Ishikawa (cell line): ENCODE measurements around the gene CTNNBL1.

Source experiments
- CEBPB ChIP-seq: IDR thresholded peaks from 2 replicates; pipeline ENCODE4 v1.6.1; 2012
- EGR1 ChIP-seq: IDR thresholded peaks from 2 replicates; pipeline ENCODE4 v1.6.1; 2012
- EP300 ChIP-seq: IDR thresholded peaks from 2 replicates; pipeline ENCODE4 v1.6.1; 2012; ENCODE audit warnings: borderline replicate concordance
- FOXM1 ChIP-seq: IDR thresholded peaks from 2 replicates; pipeline ENCODE4 v1.6.1; 2012; ENCODE audit warnings: low read depth, borderline replicate concordance
- NFIC ChIP-seq: IDR thresholded peaks from 2 replicates; pipeline ENCODE4 v1.6.1; 2012
- RAD21 ChIP-seq: IDR thresholded peaks from 2 replicates; pipeline ENCODE4 v1.6.1; 2012; ENCODE audit warnings: low read depth
- REST ChIP-seq: IDR thresholded peaks from 2 replicates; pipeline ENCODE4 v1.6.1; 2012; ENCODE audit warnings: low read depth, mild to moderate bottlenecking
- TAF1 ChIP-seq: IDR thresholded peaks from 2 replicates; pipeline ENCODE4 v1.6.1; 2012; ENCODE audit warnings: low read depth, mild to moderate bottlenecking
- TCF12 ChIP-seq: IDR thresholded peaks from 2 replicates; pipeline ENCODE4 v1.6.1; 2012; ENCODE audit warnings: low read depth
- TEAD4 ChIP-seq: IDR thresholded peaks from 2 replicates; pipeline ENCODE4 v1.6.1; 2012
- YY1 ChIP-seq: IDR thresholded peaks from 2 replicates; pipeline ENCODE4 v1.6.1; 2012; ENCODE audit warnings: low read depth
- ZBTB7A ChIP-seq: IDR thresholded peaks from 2 replicates; pipeline ENCODE4 v1.6.1; 2012; ENCODE audit warnings: low read depth
- TF ChIP-seq, protein P1 (sequence below): IDR thresholded peaks from 2 replicates; pipeline ENCODE4 v1.6.1; 2012
- TF ChIP-seq, protein P2 (sequence below): IDR thresholded peaks from 2 replicates; pipeline ENCODE4 v1.6.1; 2012

Gene CTNNBL1

GRCh38 chr20:37690626-37691369 is 3.0 kb upstream of the CTNNBL1 start:
- TF ChIP-seq YY1 (no peak), EP300 (no peak), ZBTB7A (no peak), REST (no peak), RAD21 (no peak)
- TF ChIP-seq, protein P1, sequence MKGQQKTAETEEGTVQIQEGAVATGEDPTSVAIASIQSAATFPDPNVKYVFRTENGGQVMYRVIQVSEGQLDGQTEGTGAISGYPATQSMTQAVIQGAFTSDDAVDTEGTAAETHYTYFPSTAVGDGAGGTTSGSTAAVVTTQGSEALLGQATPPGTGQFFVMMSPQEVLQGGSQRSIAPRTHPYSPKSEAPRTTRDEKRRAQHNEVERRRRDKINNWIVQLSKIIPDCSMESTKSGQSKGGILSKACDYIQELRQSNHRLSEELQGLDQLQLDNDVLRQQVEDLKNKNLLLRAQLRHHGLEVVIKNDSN: no peak

DNA sequence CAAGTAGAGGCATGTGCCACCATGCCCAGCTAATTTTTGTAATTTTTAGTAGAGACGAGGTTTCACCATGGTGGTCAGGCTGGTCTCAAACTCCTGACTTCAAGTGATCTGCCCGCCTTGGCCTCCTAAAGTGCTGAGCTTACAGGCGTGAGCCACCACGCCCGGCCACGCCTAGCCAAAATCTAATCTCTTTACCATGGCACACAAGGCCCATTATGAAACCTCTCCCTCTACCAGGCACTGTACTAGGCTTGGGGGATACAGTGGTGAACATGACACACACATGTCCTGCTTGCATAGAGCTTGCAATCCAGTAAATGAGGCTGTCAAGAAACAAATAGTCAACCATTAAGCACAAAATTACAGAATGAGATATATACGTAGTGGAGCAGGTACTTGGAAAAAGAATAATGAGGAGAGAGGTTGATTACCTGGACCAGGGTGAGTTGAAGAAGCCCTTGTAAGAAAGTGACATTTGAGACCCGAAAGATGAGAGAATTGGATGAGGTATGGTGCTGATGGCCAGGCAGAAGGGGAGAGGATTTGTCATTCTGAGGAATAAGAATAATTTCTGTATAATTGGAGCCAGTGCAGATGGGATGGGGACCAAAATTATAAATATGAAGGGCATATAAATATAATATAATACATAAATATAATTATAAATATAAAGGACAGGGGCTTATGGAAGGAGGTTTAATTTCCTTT is 1.2 kb upstream of the CTNNBL1 start:
- TF ChIP-seq, protein P1: no peak
- TF ChIP-seq, protein P2, sequence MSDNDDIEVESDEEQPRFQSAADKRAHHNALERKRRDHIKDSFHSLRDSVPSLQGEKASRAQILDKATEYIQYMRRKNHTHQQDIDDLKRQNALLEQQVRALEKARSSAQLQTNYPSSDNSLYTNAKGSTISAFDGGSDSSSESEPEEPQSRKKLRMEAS: no peak
- TF ChIP-seq TCF12 (no peak), RAD21 (no peak), NFIC (no peak), REST (no peak), CEBPB (no peak), ZBTB7A (no peak), TEAD4 (no peak)

DNA sequence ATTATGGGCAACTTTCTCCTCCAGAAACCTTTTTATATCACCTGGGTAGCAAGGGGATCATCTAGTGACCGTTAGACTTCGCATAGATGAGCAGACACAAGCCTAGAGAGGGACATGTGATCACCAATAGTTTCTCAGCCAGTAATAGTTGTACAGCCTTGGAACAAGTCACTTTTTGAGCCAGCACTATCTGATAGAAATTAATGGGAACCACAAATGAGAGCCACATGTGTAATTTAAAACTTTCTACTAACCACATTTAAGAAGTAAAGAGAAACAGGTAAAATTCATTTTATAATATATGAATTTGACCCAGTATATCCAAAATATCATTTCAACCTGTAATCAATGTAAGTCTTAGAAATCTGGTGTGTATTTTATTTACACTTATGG is 592 bp upstream of the CTNNBL1 start:
- TF ChIP-seq NFIC: no peak
- no peak for TF ChIP-seq TAF1
- no peak for TF ChIP-seq FOXM1
- TF ChIP-seq TEAD4: no peak
- TF ChIP-seq EGR1: no peak
- no peak for TF ChIP-seq ZBTB7A
- TF ChIP-seq RAD21: no peak
- TF ChIP-seq, protein P1: no peak

DNA sequence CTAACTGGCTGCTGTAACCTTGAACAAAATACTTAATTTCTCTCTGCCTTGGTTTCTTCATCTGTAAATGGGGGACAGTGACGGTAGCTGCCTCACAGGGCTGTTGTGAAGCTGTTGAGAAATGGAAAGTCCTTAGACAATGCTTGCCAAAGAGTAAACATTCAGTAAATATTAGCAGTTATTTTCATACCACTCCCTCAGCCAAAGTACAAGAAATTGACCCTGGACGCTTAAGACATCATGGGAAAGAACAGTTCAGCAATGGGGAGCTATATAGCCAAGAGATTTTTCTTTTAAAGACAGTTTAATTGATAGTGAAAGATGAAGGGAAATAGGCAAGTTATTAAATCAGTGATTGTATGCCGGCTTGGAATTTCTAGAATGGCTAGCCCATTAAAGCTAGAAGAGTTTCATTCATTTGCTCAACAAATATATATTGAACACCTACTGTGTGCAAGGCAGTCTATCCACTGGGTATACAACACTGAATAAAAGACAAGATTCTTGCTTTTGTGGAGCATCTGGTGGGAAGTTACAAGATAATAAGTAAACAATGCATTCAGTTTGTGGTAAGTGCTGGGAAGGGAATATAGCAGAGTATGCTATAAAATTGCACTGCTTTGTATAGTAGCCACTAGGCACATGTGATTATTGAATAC is 2.0 kb downstream of the CTNNBL1 start:
- TF ChIP-seq TAF1 (no peak), REST (no peak), EGR1 (no peak), ZBTB7A (no peak), TEAD4 (no peak), NFIC (no peak), YY1 (no peak)
- TF ChIP-seq, protein P2: no peak
